Upper lobe of right lung (tissue), 1 donor: ENCODE results near the gene PLTP. TPM values are rescaled to one million over a fixed set of nuclear protein-coding genes. Genes with fewer than 3 reads are reported as not detected.

Source experiments
- ATAC-seq: fragments of 200-7000 bp; cut with Tn5 transposase; one replicate; pipeline ENCODE4 v1.9.1; 2020; ENCODE audit warnings: mild to moderate bottlenecking, moderate library complexity
- DNase-seq: peaks from one replicate; pipeline ENCODE4 v3.0.0-alpha.2; 2020
- H3K27ac ChIP-seq: fragments of 200-600 bp; one replicate; pipeline ENCODE4 v1.8.0; 2022
- H3K27me3 ChIP-seq: fragments of 200-600 bp; one replicate; pipeline ENCODE4 v1.8.0; 2022; ENCODE audit warnings: mild to moderate bottlenecking
- H3K36me3 ChIP-seq: fragments of 200-600 bp; one replicate; pipeline ENCODE4 v1.8.0; 2022
- H3K4me1 ChIP-seq: fragments of 200-600 bp; one replicate; pipeline ENCODE4 v1.8.0; 2022
- H3K4me3 ChIP-seq: fragments of 200-600 bp; one replicate; pipeline ENCODE4 v1.8.0; 2022; ENCODE audit warnings: mild to moderate bottlenecking
- H3K9me3 ChIP-seq: fragments of 200-600 bp; one replicate; pipeline ENCODE4 v1.8.0; 2022
- intact Hi-C: fragments of 100-400 bp; cut with DNase I; formaldehyde crosslinking; loops from one replicate; pipeline ENCODE4 v1.11.0; 2022
- total RNA-seq: library from RNA; stranded (reverse); fragmentation: NEBNext Ultra II Directional; extraction: Animal tissue kit (Norgen Biotek cat#: 25700); gene quantifications from one replicate; pipeline ENCODE4 v1.2.1, GENCODE V29; 2021
- TF ChIP-seq, protein P1 (sequence below): fragments of 200-600 bp; IDR thresholded peaks from one replicate; pipeline ENCODE4 v1.8.0; 2022; ENCODE audit warnings: antibody characterized with exemption
- donor health status: DM: no; HTN: yes; CAD: no; lungs with severe emphysema.

PLTP gene
- total RNA-seq, 1 donor from 2014 or later = 65.9 TPM

DNA sequence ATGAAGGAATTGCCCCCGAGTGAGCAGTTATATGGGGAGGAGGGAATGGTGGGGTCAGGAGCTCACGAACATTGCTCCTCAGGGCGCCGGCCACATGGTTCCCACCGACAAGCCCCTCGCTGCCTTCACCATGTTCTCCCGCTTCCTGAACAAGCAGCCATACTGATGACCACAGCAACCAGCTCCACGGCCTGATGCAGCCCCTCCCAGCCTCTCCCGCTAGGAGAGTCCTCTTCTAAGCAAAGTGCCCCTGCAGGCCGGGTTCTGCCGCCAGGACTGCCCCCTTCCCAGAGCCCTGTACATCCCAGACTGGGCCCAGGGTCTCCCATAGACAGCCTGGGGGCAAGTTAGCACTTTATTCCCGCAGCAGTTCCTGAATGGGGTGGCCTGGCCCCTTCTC, 13.7 kb downstream of the PLTP start:
- TF ChIP-seq, protein P1, sequence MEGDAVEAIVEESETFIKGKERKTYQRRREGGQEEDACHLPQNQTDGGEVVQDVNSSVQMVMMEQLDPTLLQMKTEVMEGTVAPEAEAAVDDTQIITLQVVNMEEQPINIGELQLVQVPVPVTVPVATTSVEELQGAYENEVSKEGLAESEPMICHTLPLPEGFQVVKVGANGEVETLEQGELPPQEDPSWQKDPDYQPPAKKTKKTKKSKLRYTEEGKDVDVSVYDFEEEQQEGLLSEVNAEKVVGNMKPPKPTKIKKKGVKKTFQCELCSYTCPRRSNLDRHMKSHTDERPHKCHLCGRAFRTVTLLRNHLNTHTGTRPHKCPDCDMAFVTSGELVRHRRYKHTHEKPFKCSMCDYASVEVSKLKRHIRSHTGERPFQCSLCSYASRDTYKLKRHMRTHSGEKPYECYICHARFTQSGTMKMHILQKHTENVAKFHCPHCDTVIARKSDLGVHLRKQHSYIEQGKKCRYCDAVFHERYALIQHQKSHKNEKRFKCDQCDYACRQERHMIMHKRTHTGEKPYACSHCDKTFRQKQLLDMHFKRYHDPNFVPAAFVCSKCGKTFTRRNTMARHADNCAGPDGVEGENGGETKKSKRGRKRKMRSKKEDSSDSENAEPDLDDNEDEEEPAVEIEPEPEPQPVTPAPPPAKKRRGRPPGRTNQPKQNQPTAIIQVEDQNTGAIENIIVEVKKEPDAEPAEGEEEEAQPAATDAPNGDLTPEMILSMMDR = no peak
- DNase-seq = no peak
- H3K9me3 ChIP-seq = no peaks in the 10 kb centered on the region
- ATAC-seq = no peak
- H3K4me3 ChIP-seq = no peak overlapping the region
- H3K27me3 ChIP-seq = no peaks in the 10 kb centered on the region
- H3K36me3 ChIP-seq = peaks cover 67% of the 10 kb centered on the region
- no peaks in the 10 kb centered on the region for H3K4me1 ChIP-seq
- no peak overlapping the region for H3K27ac ChIP-seq
- intact Hi-C loops = no loop called here

DNA sequence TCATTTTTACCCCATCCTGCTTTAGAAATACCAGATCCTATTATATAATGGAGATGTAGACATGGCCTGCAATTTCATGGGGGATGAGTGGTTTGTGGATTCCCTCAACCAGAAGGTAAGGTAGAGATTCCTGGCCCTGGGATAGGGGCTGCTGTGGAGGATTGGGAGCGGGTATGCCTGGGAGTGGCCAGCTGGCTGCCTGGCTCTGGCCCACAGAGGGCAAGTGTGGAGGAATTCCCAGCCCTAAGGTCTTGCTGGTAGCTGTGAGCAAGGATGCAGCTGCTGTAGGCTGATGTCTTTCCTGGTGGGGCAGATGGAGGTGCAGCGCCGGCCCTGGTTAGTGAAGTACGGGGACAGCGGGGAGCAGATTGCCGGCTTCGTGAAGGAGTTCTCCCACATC, 14.3 kb downstream of the PLTP start:
- TF ChIP-seq, protein P1 = no peak
- Histone ChIP-seq H3K27me3 (no peaks in the 10 kb centered on the region), H3K4me1 (no peaks in the 10 kb centered on the region), H3K36me3 (peaks cover 67% of the 10 kb centered on the region), H3K9me3 (no peaks in the 10 kb centered on the region), H3K4me3 (no peak overlapping the region), H3K27ac (no peak overlapping the region)
- DNase-seq = no peak
- no peak for ATAC-seq
- intact Hi-C loops = no loop called here

DNA sequence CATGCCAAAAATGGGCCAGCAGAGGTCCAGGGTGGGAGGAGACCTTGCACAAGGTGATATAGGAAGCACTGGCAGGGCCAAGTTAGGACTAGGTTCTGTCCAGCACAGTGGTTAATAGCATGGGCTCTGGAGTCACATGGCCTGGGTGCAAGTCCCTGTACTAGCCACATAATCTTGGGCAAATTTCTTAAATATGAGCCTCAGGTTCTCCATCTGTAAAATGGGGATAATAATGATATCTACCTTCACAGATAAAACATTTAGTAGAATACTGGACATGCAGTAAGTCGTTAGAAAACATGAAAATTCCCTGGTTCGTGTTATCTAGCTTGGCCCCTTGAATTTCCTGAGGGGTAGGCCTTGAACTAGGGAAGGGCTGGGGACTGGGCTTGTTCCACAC, 14.7 kb downstream of the PLTP start:
- Histone ChIP-seq H3K27ac (no peak overlapping the region), H3K4me1 (peaks cover 1% of the 10 kb centered on the region), H3K4me3 (no peak overlapping the region), H3K9me3 (no peaks in the 10 kb centered on the region), H3K36me3 (peaks cover 67% of the 10 kb centered on the region), H3K27me3 (no peaks in the 10 kb centered on the region)
- ATAC-seq (no peak), DNase-seq (no peak)
- TF ChIP-seq, protein P1 = no peak
- intact Hi-C loops = no loop called here

DNA sequence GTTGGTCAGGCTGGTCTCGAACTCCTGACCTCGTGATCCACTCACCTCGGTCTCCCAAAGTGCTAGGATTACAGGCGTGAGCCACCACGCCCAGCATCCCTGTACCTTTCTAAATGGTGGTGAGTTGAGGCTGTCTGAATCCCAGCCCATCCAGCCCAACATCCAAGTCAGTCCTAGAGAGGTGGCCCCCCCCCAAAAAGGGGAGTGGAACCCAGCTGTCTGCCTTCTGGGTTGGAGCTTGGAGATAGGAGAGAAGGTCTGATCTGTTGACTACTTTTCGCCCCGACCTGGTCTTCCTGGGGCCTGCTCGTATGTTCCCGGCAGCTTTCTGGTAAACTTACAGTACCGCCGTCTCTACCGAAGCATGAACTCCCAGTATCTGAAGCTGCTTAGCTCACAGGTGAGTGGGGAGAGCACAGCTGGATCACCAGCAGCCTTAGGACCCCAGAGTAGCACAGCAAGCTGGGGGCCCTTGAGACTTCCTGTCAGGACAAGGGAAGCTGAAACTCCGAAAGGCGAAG, 15.3 kb downstream of the PLTP start:
- no peak overlapping the region for H3K4me3 ChIP-seq
- peaks cover 67% of the 10 kb centered on the region for H3K36me3 ChIP-seq
- H3K27ac ChIP-seq = no peak overlapping the region
- intact Hi-C loops = no loop called here
- TF ChIP-seq, protein P1 = no peak
- no peaks in the 10 kb centered on the region for H3K27me3 ChIP-seq
- DNase-seq = no peak
- peaks cover 7% of the 10 kb centered on the region for H3K4me1 ChIP-seq
- no peaks in the 10 kb centered on the region for H3K9me3 ChIP-seq
- no peak for ATAC-seq

DNA sequence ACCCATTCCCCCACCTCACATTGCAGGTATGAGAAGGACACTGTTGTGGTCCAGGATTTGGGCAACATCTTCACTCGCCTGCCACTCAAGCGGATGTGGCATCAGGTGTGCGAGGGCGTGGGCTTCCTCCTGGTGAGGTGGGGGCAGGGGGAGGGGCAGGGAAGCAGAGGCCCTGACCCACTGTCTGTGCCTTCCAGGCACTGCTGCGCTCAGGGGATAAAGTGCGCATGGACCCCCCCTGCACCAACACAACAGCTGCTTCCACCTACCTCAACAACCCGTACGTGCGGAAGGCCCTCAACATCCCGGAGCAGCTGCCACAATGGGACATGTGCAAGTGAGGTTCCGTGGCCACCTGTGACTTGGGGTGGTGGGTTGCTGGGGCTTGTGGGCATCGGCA, 17.2 kb downstream of the PLTP start:
- Histone ChIP-seq H3K4me3 (no peak overlapping the region), H3K36me3 (peaks cover 55% of the 10 kb centered on the region), H3K27ac (no peak overlapping the region), H3K9me3 (no peaks in the 10 kb centered on the region), H3K27me3 (no peaks in the 10 kb centered on the region), H3K4me1 (peaks cover 8% of the 10 kb centered on the region)
- ATAC-seq = no peak
- TF ChIP-seq, protein P1 = no peak
- no peak for DNase-seq
- intact Hi-C loops = no loop called here

DNA sequence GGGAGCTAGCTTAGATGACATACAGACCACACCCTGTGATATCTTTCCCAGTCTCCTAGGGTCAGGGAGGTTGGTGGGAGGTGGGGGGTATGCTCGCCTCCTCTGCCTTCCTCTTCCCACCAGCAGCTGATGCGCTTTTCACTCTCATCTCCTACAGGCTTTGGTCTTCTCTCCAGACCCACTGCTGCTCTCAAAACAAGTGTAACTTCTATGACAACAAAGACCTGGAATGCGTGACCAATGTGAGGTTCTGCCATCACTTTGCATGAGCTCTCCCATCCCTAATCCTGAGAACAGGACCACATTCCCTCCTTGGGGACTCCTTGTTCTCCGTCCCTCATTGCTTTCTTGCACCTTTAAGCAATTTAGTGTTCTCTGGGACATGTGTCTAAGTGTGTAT, 18.1 kb downstream of the PLTP start:
- TF ChIP-seq, protein P1 = no peak
- DNase-seq (no peak), ATAC-seq (no peak)
- H3K36me3 ChIP-seq = peaks cover 48% of the 10 kb centered on the region
- no peak overlapping the region for H3K4me3 ChIP-seq
- intact Hi-C loops = no loop called here
- no peaks in the 10 kb centered on the region for H3K27me3 ChIP-seq
- no peak overlapping the region for H3K27ac ChIP-seq
- H3K9me3 ChIP-seq = no peaks in the 10 kb centered on the region
- H3K4me1 ChIP-seq = peaks cover 8% of the 10 kb centered on the region
